LNCAP (cell line): ENCODE data around the gene CLCN3.

ENCODE experiments used
- CTCF ChIP-seq: fragments of 450-650 bp; IDR thresholded peaks from 2 replicates; pipeline ENCODE4 v1.5.1; 2017; ENCODE audit warnings: mild to moderate bottlenecking

CLCN3 gene

GRCh38 chr4:169707958-169708643, 87.7 kb downstream of the CLCN3 start:
- TF ChIP-seq CTCF = no peak

GRCh38 chr4:169715826-169716225, 95.4 kb downstream of the CLCN3 start:
- no peak for TF ChIP-seq CTCF

GRCh38 chr4:169716677-169717076, 96.3 kb downstream of the CLCN3 start:
- TF ChIP-seq CTCF = no peak

- no peak for TF ChIP-seq CTCF
Measured at GRCh38 chr4:169720529-169720928, 100.2 kb downstream of the CLCN3 start.

GRCh38 chr4:169723207-169723965, 103.0 kb downstream of the CLCN3 start:
- TF ChIP-seq CTCF = peak; percentile 21; the same call in 1 of the 2 replicates

- TF ChIP-seq CTCF = no peak
Measured at GRCh38 chr4:169724260-169724659, 103.9 kb downstream of the CLCN3 start.

- no peak for TF ChIP-seq CTCF
Measured at GRCh38 chr4:169727616-169728015, 107.2 kb downstream of the CLCN3 start.
